NB4 (cell line): ENCODE measurements around the gene UNC5C.

ENCODE experiments used
- DNase-seq: peaks from one replicate; pipeline ENCODE4 v3.0.0; 2010; ENCODE audit warnings: low read depth
- H3K4me3 ChIP-seq: one replicate; pipeline ENCODE4 v1.5.1; 2011; ENCODE audit warnings: mild to moderate bottlenecking, low read depth, low read length, moderate library complexity
- CTCF ChIP-seq: IDR thresholded peaks from one replicate; pipeline ENCODE4 v1.5.1; 2012; ENCODE audit warnings: low read depth, low read length
- MYC ChIP-seq: IDR thresholded peaks from 2 replicates; pipeline ENCODE4 v1.6.1; 2011; ENCODE audit warnings: low read depth, low read length
- POLR2A ChIP-seq: IDR thresholded peaks from 2 replicates; pipeline ENCODE4 v1.6.1; 2011; ENCODE audit warnings: mild to moderate bottlenecking; ENCODE audit not compliant: insufficient read length; ENCODE audit errors: extremely low read depth
- TF ChIP-seq, protein P1 (sequence below): IDR thresholded peaks from 2 replicates; pipeline ENCODE4 v1.6.1; 2011; ENCODE audit warnings: low read depth, low read length

The UNC5C gene

GRCh38 chr4:95445251-95445650, 103.5 kb downstream of the UNC5C start:
- no peak overlapping the region for H3K4me3 ChIP-seq
- TF ChIP-seq MYC (no peak), POLR2A (no peak), CTCF (no peak)
- TF ChIP-seq, protein P1, sequence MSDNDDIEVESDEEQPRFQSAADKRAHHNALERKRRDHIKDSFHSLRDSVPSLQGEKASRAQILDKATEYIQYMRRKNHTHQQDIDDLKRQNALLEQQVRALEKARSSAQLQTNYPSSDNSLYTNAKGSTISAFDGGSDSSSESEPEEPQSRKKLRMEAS, result no peak
- no peak for DNase-seq

GRCh38 chr4:95444812-95445211, 104.0 kb downstream of the UNC5C start:
- TF ChIP-seq CTCF (no peak), POLR2A (no peak), MYC (no peak)
- TF ChIP-seq, protein P1, result no peak
- no peak overlapping the region for H3K4me3 ChIP-seq
- DNase-seq, result no peak

GRCh38 chr4:95439896-95440295, 108.9 kb downstream of the UNC5C start:
- TF ChIP-seq MYC (no peak), CTCF (no peak), POLR2A (no peak)
- TF ChIP-seq, protein P1, result no peak
- no peak overlapping the region for H3K4me3 ChIP-seq
- DNase-seq, result no peak

DNA sequence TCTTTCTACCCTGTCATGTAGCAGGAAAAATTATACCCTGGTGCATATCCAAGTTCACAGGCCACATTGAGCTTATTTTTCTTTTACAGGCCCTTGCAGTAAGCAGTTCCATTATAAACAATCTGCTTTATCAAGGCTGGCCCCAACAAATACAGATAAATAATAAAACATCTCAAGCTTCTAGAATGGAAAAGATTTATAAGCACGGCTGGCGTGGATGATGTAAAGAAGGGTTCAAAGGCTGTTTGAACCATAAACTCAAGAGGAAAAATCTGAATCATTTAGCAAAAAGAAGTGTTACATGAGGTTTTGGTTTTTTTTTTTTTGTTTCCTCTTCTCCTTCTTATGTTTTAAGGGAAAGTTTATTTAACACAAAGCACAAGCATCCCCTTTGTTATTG, 109.7 kb downstream of the UNC5C start:
- no peak overlapping the region for H3K4me3 ChIP-seq
- DNase-seq, result no peak
- TF ChIP-seq, protein P1, result no peak
- TF ChIP-seq CTCF (no peak), POLR2A (no peak), MYC (no peak)

- no peak for TF ChIP-seq MYC
- TF ChIP-seq, protein P1, result no peak
- TF ChIP-seq CTCF, result no peak
- TF ChIP-seq POLR2A, result no peak
- no peak for DNase-seq
- no peak overlapping the region for H3K4me3 ChIP-seq
Observed at GRCh38 chr4:95432466-95432865, 116.3 kb downstream of the UNC5C start.

- no peak for DNase-seq
- TF ChIP-seq CTCF (no peak), MYC (no peak), POLR2A (no peak)
- TF ChIP-seq, protein P1, result no peak
- no peak overlapping the region for H3K4me3 ChIP-seq
Observed at GRCh38 chr4:95431678-95432077, 117.1 kb downstream of the UNC5C start.
